DOHH2 (cell line): Measurements from ENCODE around the gene IGSF9B.
"Not testable (repeated sequence)": the region's sequence is repeated elsewhere in the genome, so short reads cannot be mapped to it uniquely, and the experiment has no call there.

Experiments used
- H3F3A ChIP-seq: fragments of 200-600 bp; sonication (generic), shearing (Covaris generic); 2 replicates; pipeline ENCODE4 v1.6.0; 2016; ENCODE audit warnings: antibody characterized with exemption, mild to moderate bottlenecking; ENCODE audit not compliant: control insufficient read depth, insufficient read depth
- H3K27ac ChIP-seq: fragments of 200-600 bp; sonication (generic); 2 replicates; pipeline ENCODE4 v1.5.1; 2014; ENCODE audit warnings: low read depth, mild to moderate bottlenecking, low read length, moderate library complexity
- H3K27me3 ChIP-seq: fragments of 200-600 bp; sonication (generic); 2 replicates; pipeline ENCODE4 v1.6.1; 2014; ENCODE audit warnings: mild to moderate bottlenecking, low read length, mixed read lengths; ENCODE audit not compliant: control insufficient read depth
- H3K36me3 ChIP-seq: fragments of 200-600 bp; sonication (generic); 2 replicates; pipeline ENCODE4 v1.6.1; 2014; ENCODE audit warnings: mild to moderate bottlenecking, low read length, moderate library complexity, mixed read lengths; ENCODE audit not compliant: control insufficient read depth
- H3K4me1 ChIP-seq: fragments of 200-600 bp; sonication (generic); 2 replicates; pipeline ENCODE4 v1.6.1; 2014; ENCODE audit warnings: mild to moderate bottlenecking, low read length, mixed read lengths; ENCODE audit not compliant: control insufficient read depth
- H3K4me2 ChIP-seq: fragments of 200-600 bp; sonication (generic); 2 replicates; pipeline ENCODE4 v1.6.0; 2014; ENCODE audit warnings: mild to moderate bottlenecking, low read length, moderate library complexity
- H3K4me3 ChIP-seq: fragments of 200-600 bp; sonication (generic); 2 replicates; pipeline ENCODE4 v1.5.1; 2014; ENCODE audit warnings: mild to moderate bottlenecking, low read length, mixed read lengths
- H3K79me2 ChIP-seq: fragments of 200-600 bp; sonication (generic); 2 replicates; pipeline ENCODE4 v1.6.1; 2014; ENCODE audit warnings: mild to moderate bottlenecking, low read length, mixed read lengths; ENCODE audit not compliant: control insufficient read depth
- H3K9me2 ChIP-seq: fragments of 200-600 bp; sonication (generic); replicated peaks from 2 replicates; pipeline ENCODE4 v1.6.1; 2014; ENCODE audit warnings: mild to moderate bottlenecking, low read length, mixed read lengths; ENCODE audit not compliant: control insufficient read depth
- H3K9me3 ChIP-seq: fragments of 200-600 bp; sonication (generic); 2 replicates; pipeline ENCODE4 v1.6.1; 2014; ENCODE audit warnings: antibody characterized with exemption, low read length, mixed read lengths; ENCODE audit not compliant: control insufficient read depth, insufficient read depth
- H4K20me1 ChIP-seq: fragments of 200-600 bp; sonication (generic); 2 replicates; pipeline ENCODE4 v1.6.0; 2014; ENCODE audit warnings: low read depth, mild to moderate bottlenecking, antibody characterized with exemption, low read length, moderate library complexity; ENCODE audit not compliant: control insufficient read depth, insufficient read depth
- CTCF ChIP-seq: fragments of 200-600 bp; sonication (generic); IDR thresholded peaks from one replicate; pipeline ENCODE4 v1.5.1; 2014; ENCODE audit warnings: antibody characterized with exemption, mild to moderate bottlenecking, low read depth, low read length; ENCODE audit not compliant: poor library complexity, severe bottlenecking
- EZH2phosphoT487 ChIP-seq: fragments of 200-600 bp; sonication (generic); IDR thresholded peaks from 2 replicates; pipeline ENCODE4 v1.6.1; 2017; ENCODE audit warnings: borderline replicate concordance, mild to moderate bottlenecking, antibody characterized with exemption, low read length, moderate library complexity, mixed read lengths

Gene IGSF9B

GRCh38 chr11:133956650-133957633 is at the start of gene IGSF9B:
Gene IGSF9B (minus strand): TSS chr11:133956968. CDS start chr11:133956754, 214 bp downstream.
- Histone ChIP-seq H3K4me2 (no peak within 1 kb of the TSS), H3K4me1 (no peaks in the 10 kb centered on the region), H3K27me3 (no peaks in the 10 kb centered on the region; the same call in 1 of the 2 replicates), H3K9me2 (no peaks in the 10 kb centered on the region), H4K20me1 (no peaks in the 10 kb centered on the region), H3K9me3 (no peaks in the 10 kb centered on the region), H3K36me3 (no peaks in the 10 kb centered on the region), H3K27ac (no peak within 1 kb of the TSS), H3F3A (no peaks in the 10 kb centered on the region), H3K4me3 (no peak within 1 kb of the TSS), H3K79me2 (no peaks in the 10 kb centered on the region)
- TF ChIP-seq EZH2phosphoT487 = no peak
- no peak for TF ChIP-seq CTCF

GRCh38 chr11:134004496-134005172 is 47.9 kb upstream of the IGSF9B start:
- H3F3A ChIP-seq = no peaks in the 10 kb centered on the region
- TF ChIP-seq CTCF (no peak), EZH2phosphoT487 (no peak)
- H3K27me3 ChIP-seq = 0 out of 2 replicates have a peak, but pooled peaks cover 4% of the 10 kb centered on the region

GRCh38 chr11:134003792-134004495 is 47.2 kb upstream of the IGSF9B start:
- Histone ChIP-seq H4K20me1 (no peaks in the 10 kb centered on the region), H3F3A (no peaks in the 10 kb centered on the region), H3K27me3 (0 out of 2 replicates have a peak, but pooled peaks cover 4% of the 10 kb centered on the region), H3K27ac (no peak overlapping the region), H3K79me2 (no peaks in the 10 kb centered on the region), H3K4me1 (peaks cover 6% of the 10 kb centered on the region), H3K4me2 (no peak overlapping the region), H3K9me3 (no peaks in the 10 kb centered on the region), H3K36me3 (no peaks in the 10 kb centered on the region), H3K4me3 (no peak overlapping the region), H3K9me2 (no peaks in the 10 kb centered on the region)
- TF ChIP-seq CTCF (no peak), EZH2phosphoT487 (no peak)

More at GRCh38 chr11:134004496-134005172, 47.9 kb upstream of the IGSF9B start:
- Histone ChIP-seq H3K4me2 (no peak overlapping the region), H3K4me3 (no peak overlapping the region), H3K79me2 (no peaks in the 10 kb centered on the region), H3K27ac (no peak overlapping the region), H3K9me2 (no peaks in the 10 kb centered on the region), H4K20me1 (no peaks in the 10 kb centered on the region), H3K4me1 (peaks cover 7% of the 10 kb centered on the region), H3K36me3 (no peaks in the 10 kb centered on the region), H3K9me3 (no peaks in the 10 kb centered on the region)

GRCh38 chr11:134002819-134003218 is 46.1 kb upstream of the IGSF9B start:
- not testable (repeated sequence) for H3K4me3 ChIP-seq, H3K4me2 ChIP-seq, H4K20me1 ChIP-seq, H3K79me2 ChIP-seq, H3F3A ChIP-seq, H3K36me3 ChIP-seq, H3K9me2 ChIP-seq, H3K4me1 ChIP-seq, H3K27ac ChIP-seq, H3K9me3 ChIP-seq, H3K27me3 ChIP-seq

GRCh38 chr11:134002338-134002737 is 45.6 kb upstream of the IGSF9B start:
- H3F3A ChIP-seq = not testable (repeated sequence)

More at GRCh38 chr11:134002338-134002737, 45.6 kb upstream of the IGSF9B start:
- H3K27me3 ChIP-seq, H3K9me2 ChIP-seq, H3K4me1 ChIP-seq, H3K4me3 ChIP-seq, H3K4me2 ChIP-seq, H3K36me3 ChIP-seq, H3K79me2 ChIP-seq, H4K20me1 ChIP-seq, H3K9me3 ChIP-seq, H3K27ac ChIP-seq: not testable (repeated sequence)
